Measurements from ENCODE around the gene HSPA5. TPM values are rescaled to one million over a fixed set of nuclear protein-coding genes. Genes with fewer than 3 reads are reported as not detected.

HSPA5 gene
- total RNA-seq, 4 donors from 2014 or later: 53.7 to 88.5 (median 81.5) TPM

DNA sequence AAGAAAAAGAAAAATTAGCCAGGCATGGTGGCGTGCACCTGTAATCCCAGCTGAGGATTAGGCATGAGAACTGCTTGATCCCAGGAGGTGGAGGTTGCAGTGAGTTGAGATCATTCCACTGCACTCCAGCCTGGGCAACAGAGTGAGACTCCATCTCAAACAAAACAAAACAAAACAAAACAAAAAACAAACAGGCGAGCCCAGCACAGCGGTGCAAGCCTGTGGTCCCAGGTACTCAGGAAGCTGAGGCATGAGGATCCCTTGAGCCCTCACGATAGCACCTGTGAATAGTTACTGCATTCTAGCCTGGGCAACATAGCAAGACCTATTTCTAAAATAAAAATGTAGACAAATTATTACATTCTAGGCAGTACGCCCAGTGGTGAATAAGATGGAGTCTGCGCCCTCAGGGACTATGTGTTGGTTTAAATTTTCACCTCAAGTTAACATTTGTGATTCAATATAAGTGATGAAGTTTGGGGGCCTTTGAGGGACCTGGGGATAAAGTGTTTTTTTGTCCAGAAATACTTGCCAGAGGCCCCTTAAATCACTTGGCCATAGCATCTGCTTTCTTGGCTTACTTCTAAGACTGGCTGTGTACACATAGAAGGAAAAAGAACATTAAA lies 17.1 kb upstream of the HSPA5 start:
- Histone ChIP-seq H3K36me3 (no peaks in the 10 kb centered on the region), H3K27ac (no peak overlapping the region), H3K9me3 (no peaks in the 10 kb centered on the region), H3K4me1 (peaks cover 0 to 12% (median 5%) of the 10 kb centered on the region in 3 donors), H3K27me3 (peaks cover 15% of the 10 kb centered on the region), H3K4me3 (no peak overlapping the region)
- TF ChIP-seq, protein P1, sequence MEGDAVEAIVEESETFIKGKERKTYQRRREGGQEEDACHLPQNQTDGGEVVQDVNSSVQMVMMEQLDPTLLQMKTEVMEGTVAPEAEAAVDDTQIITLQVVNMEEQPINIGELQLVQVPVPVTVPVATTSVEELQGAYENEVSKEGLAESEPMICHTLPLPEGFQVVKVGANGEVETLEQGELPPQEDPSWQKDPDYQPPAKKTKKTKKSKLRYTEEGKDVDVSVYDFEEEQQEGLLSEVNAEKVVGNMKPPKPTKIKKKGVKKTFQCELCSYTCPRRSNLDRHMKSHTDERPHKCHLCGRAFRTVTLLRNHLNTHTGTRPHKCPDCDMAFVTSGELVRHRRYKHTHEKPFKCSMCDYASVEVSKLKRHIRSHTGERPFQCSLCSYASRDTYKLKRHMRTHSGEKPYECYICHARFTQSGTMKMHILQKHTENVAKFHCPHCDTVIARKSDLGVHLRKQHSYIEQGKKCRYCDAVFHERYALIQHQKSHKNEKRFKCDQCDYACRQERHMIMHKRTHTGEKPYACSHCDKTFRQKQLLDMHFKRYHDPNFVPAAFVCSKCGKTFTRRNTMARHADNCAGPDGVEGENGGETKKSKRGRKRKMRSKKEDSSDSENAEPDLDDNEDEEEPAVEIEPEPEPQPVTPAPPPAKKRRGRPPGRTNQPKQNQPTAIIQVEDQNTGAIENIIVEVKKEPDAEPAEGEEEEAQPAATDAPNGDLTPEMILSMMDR (IDR thresholded peaks at IDR 0.05): no peak
- TF ChIP-seq EP300 (IDR thresholded peaks at IDR 0.05): no peak
- no peak for TF ChIP-seq POLR2AphosphoS5 (IDR thresholded peaks at IDR 0.05)
- no peak for TF ChIP-seq POLR2A (IDR thresholded peaks at IDR 0.05)
- no peak for ATAC-seq
- WGBS, 2 donors (ENCODE audit: low coverage in 1 of 2): 66 to 77% methylated on average over 5 to 6 of the region's 6 CpGs

DNA sequence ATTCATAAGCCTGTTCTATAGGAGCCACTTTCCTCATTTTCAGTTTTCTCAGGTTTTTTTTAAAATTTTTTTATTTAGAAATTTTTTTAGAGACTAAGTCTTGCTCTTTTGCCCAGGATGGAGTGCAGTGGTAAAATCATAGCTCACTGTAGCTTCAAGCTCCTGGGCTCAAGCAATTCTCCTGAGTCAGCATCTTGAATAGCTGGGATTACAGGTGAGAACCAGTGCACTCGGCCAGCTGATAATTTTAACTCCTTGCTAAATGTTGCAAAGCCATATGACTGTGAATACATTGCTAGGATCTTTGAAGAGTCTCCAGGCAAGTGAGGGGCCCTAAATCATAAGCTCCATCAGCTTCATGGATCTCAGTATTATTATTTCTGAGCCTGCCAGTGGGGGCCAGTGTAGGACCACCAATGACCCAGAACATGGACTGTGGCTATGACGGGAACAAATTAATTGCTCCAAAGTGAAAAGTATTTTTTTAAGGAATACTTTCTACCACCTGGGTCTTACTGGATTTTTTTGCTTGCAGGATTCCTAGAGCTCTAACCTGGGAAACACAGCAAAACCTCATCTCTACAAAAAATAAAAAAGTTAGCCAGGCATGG lies 14.7 kb upstream of the HSPA5 start:
- H3K4me1 ChIP-seq: no peaks in the 10 kb centered on the region
- no peaks in the 10 kb centered on the region for H3K36me3 ChIP-seq
- H3K4me3 ChIP-seq: no peak overlapping the region
- no peak for ATAC-seq
- H3K27me3 ChIP-seq: peaks cover 15% of the 10 kb centered on the region
- 0 to 11% methylated on average over 2 of the region's 2 CpGs for WGBS, 2 donors (ENCODE audit: low coverage in 1 of 2)
- no peak overlapping the region for H3K27ac ChIP-seq
- TF ChIP-seq POLR2A (IDR thresholded peaks at IDR 0.05): no peak
- TF ChIP-seq, protein P1 (IDR thresholded peaks at IDR 0.05): peak in 2 of 4 experiments; percentile 10 to 14
- H3K9me3 ChIP-seq: no peaks in the 10 kb centered on the region

DNA sequence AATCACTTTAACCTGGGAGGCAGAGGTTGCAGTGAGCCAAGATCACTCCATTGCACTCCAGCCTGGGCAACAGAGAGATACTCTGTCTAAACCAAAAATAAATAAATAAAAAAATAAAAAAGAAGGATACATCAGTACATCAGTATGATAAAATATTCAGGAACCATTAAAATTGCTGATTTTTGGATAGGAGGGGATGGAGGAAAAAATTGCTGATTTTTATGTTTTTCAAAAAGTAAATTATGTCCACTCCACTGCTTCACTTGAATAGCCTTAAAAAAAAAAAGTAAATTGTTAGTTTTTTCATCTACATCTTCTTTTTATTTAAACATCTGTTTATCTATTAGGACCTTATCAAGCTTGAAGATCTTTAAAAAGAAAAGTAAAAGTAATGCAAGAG lies 13.1 kb upstream of the HSPA5 start:
- Histone ChIP-seq H3K4me3 (no peak overlapping the region), H3K27ac (no peak overlapping the region), H3K27me3 (peaks cover 15% of the 10 kb centered on the region), H3K4me1 (no peaks in the 10 kb centered on the region), H3K9me3 (no peaks in the 10 kb centered on the region), H3K36me3 (no peaks in the 10 kb centered on the region)
- no peak for ATAC-seq
- no peak for TF ChIP-seq POLR2AphosphoS5 (IDR thresholded peaks at IDR 0.05)
- TF ChIP-seq, protein P1 (IDR thresholded peaks at IDR 0.05): no peak
- TF ChIP-seq POLR2A (IDR thresholded peaks at IDR 0.05): no peak
- no peak for TF ChIP-seq EP300 (IDR thresholded peaks at IDR 0.05)

DNA sequence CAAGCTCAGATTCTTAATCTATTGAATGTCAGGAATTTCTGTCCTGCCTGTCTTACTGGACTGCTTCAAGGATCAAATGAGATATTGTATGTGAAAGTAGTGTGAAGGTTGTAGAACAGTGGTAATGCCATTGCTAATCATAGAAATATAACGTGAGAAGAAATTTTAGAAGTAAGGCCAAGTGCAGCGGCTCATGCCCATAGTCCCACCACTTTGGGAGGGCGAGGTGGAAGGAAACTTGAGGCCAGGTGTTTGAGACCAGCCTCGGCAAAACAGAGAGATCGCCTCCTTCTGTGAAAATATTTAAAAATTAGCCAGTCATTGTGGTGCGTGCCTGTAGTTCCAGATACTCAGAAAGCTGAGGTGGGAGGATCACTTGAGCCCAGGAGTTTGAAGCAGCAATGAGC lies 5.1 kb upstream of the HSPA5 start:
- TF ChIP-seq POLR2AphosphoS5 (IDR thresholded peaks at IDR 0.05) (no peak), POLR2A (IDR thresholded peaks at IDR 0.05) (no peak)
- Histone ChIP-seq H3K36me3 (no peaks in the 10 kb centered on the region), H3K4me1 (peaks cover 0 to 7% (median 0%) of the 10 kb centered on the region in 3 donors), H3K4me3 (no peak overlapping the region), H3K27me3 (no peaks in the 10 kb centered on the region), H3K9me3 (no peaks in the 10 kb centered on the region), H3K27ac (no peak overlapping the region)
- 67 to 90% methylated on average over 6 of the region's 6 CpGs for WGBS, 2 donors (ENCODE audit: low coverage in 1 of 2)
- ATAC-seq: no peak

DNA sequence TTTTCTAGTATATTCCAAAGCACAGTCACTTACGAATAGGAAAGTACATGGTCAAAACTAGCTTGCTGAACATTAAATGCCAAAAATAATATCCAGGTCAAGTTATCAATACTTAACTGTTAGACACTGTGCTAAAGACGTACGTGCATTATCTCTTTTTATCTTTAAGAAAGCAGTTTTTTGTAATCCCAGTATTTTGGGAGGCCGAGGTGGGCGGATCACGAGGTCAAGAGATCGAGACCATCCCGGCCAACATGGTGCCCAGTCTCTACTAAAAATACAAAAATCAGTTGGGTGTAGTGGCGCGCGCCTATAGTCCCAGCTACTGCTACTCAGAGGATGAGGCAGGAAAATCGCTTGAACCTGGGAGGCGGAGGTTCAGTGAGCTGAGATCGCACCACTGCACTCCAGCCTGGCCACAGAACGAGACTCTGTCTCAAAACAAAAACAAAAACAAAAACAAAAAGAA lies 2.7 kb upstream of the HSPA5 start:
- H3K4me1 ChIP-seq: peaks cover 0 to 23% (median 9%) of the 10 kb centered on the region in 3 donors
- WGBS, 2 donors (ENCODE audit: low coverage in 1 of 2): 72 to 89% methylated on average over 4 to 15 of the region's 15 CpGs
- ATAC-seq: no peak
- H3K27me3 ChIP-seq: no peaks in the 10 kb centered on the region
- no peak for TF ChIP-seq EP300 (IDR thresholded peaks at IDR 0.05)
- TF ChIP-seq, protein P1 (IDR thresholded peaks at IDR 0.05): no peak
- no peak for TF ChIP-seq POLR2AphosphoS5 (IDR thresholded peaks at IDR 0.05)
- no peak for TF ChIP-seq POLR2A (IDR thresholded peaks at IDR 0.05)
- no peaks in the 10 kb centered on the region for H3K9me3 ChIP-seq
- no peak overlapping the region for H3K4me3 ChIP-seq
- peaks cover 0 to 10% of the 10 kb centered on the region in 2 donors for H3K36me3 ChIP-seq
- H3K27ac ChIP-seq: no peak overlapping the region
